Ishikawa (cell line): ENCODE measurements around the gene OSM.

Source experiments
- CEBPB ChIP-seq: IDR thresholded peaks from 2 replicates; pipeline ENCODE4 v1.6.1; 2012
- CREB1 ChIP-seq: IDR thresholded peaks from 2 replicates; pipeline ENCODE4 v1.6.1; 2012; ENCODE audit warnings: low read depth
- EGR1 ChIP-seq: IDR thresholded peaks from 2 replicates; pipeline ENCODE4 v1.6.1; 2012
- EP300 ChIP-seq: IDR thresholded peaks from 2 replicates; pipeline ENCODE4 v1.6.1; 2012; ENCODE audit warnings: borderline replicate concordance
- FOXM1 ChIP-seq: IDR thresholded peaks from 2 replicates; pipeline ENCODE4 v1.6.1; 2012; ENCODE audit warnings: low read depth, borderline replicate concordance
- NFIC ChIP-seq: IDR thresholded peaks from 2 replicates; pipeline ENCODE4 v1.6.1; 2012
- RAD21 ChIP-seq: IDR thresholded peaks from 2 replicates; pipeline ENCODE4 v1.6.1; 2012; ENCODE audit warnings: low read depth
- TAF1 ChIP-seq: IDR thresholded peaks from 2 replicates; pipeline ENCODE4 v1.6.1; 2012; ENCODE audit warnings: low read depth, mild to moderate bottlenecking
- TCF12 ChIP-seq: IDR thresholded peaks from 2 replicates; pipeline ENCODE4 v1.6.1; 2012; ENCODE audit warnings: low read depth
- TEAD4 ChIP-seq: IDR thresholded peaks from 2 replicates; pipeline ENCODE4 v1.6.1; 2012
- YY1 ChIP-seq: IDR thresholded peaks from 2 replicates; pipeline ENCODE4 v1.6.1; 2012; ENCODE audit warnings: low read depth
- ZBTB7A ChIP-seq: IDR thresholded peaks from 2 replicates; pipeline ENCODE4 v1.6.1; 2012; ENCODE audit warnings: low read depth
- TF ChIP-seq, protein P1 (sequence below): IDR thresholded peaks from 2 replicates; pipeline ENCODE4 v1.6.1; 2012
- TF ChIP-seq, protein P2 (sequence below): IDR thresholded peaks from 2 replicates; pipeline ENCODE4 v1.6.1; 2012; ENCODE audit warnings: low read depth, mild to moderate bottlenecking
- TF ChIP-seq, protein P3 (sequence below): IDR thresholded peaks from 2 replicates; pipeline ENCODE4 v1.6.1; 2012

The OSM gene

DNA sequence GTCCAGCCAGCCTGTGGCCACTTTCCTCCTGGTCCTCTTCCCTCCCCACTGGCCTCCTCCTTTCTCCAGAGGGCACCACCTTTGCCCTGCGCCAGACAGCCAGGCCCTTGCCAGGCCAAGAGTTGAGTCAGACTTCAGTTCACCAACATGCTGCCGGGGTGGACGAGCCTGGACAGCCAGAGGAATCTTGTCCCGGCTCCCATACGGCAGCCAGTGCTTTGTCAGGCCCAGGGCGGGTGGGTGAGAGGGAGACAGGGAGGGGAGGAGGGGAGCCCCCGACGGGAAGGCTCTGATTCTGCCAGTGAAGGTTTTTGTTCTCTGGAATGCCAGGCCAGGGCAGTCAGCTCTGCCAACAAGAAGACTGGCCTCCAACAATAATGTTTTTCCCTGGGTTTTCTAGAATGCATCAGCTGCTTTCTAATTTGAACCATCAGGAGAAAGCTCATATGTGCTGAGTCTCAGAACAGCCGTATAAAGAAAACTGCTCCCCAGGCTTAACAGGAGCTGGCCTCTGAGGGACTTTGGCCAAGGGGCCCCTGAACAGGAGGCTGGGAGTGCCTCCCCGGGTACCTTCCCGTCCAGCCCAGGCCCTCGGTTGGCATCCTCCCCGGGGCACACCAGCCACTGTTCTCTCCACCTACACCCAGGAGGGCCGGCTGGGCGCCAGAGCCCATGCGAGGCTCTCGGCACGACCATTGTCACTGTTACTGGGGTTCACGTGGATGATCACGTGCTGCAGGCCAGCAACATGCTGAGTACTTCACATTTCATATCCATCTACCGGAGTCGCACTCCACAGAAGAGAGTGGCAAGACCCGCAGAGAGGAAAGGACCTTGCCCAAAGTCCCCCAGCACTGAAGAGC lies 48.7 kb downstream of the OSM start:
- TF ChIP-seq TAF1 (no peak), CREB1 (no peak)
- TF ChIP-seq, protein P1, sequence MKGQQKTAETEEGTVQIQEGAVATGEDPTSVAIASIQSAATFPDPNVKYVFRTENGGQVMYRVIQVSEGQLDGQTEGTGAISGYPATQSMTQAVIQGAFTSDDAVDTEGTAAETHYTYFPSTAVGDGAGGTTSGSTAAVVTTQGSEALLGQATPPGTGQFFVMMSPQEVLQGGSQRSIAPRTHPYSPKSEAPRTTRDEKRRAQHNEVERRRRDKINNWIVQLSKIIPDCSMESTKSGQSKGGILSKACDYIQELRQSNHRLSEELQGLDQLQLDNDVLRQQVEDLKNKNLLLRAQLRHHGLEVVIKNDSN, result no peak
- TF ChIP-seq, protein P2, sequence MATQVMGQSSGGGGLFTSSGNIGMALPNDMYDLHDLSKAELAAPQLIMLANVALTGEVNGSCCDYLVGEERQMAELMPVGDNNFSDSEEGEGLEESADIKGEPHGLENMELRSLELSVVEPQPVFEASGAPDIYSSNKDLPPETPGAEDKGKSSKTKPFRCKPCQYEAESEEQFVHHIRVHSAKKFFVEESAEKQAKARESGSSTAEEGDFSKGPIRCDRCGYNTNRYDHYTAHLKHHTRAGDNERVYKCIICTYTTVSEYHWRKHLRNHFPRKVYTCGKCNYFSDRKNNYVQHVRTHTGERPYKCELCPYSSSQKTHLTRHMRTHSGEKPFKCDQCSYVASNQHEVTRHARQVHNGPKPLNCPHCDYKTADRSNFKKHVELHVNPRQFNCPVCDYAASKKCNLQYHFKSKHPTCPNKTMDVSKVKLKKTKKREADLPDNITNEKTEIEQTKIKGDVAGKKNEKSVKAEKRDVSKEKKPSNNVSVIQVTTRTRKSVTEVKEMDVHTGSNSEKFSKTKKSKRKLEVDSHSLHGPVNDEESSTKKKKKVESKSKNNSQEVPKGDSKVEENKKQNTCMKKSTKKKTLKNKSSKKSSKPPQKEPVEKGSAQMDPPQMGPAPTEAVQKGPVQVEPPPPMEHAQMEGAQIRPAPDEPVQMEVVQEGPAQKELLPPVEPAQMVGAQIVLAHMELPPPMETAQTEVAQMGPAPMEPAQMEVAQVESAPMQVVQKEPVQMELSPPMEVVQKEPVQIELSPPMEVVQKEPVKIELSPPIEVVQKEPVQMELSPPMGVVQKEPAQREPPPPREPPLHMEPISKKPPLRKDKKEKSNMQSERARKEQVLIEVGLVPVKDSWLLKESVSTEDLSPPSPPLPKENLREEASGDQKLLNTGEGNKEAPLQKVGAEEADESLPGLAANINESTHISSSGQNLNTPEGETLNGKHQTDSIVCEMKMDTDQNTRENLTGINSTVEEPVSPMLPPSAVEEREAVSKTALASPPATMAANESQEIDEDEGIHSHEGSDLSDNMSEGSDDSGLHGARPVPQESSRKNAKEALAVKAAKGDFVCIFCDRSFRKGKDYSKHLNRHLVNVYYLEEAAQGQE, result no peak

DNA sequence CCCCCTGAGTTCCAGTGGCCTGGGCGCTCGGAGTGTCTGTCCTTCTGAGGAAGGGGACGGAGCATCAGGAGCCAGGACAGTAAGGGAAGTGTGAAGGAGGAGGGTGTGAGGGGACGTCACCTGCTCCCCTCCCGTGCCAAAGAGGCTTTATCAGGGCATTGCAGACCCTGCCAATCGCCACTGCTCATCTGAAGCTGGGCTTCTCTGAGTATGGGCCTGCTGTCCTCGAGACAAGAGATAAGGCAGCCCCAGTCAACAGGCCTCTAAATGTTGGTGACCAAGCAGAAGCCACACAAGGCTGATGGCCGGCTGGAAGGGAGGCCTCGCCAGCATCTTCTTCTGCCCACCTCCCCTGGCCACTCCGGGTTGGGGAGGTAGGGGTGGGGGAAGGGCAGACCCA lies 49.9 kb downstream of the OSM start:
- no peak for TF ChIP-seq CEBPB
- TF ChIP-seq EGR1, result no peak
- TF ChIP-seq TAF1, result no peak
- no peak for TF ChIP-seq NFIC
- TF ChIP-seq, protein P3, sequence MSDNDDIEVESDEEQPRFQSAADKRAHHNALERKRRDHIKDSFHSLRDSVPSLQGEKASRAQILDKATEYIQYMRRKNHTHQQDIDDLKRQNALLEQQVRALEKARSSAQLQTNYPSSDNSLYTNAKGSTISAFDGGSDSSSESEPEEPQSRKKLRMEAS, result no peak
- TF ChIP-seq RAD21, result no peak
- no peak for TF ChIP-seq TEAD4
- no peak for TF ChIP-seq ZBTB7A
- no peak for TF ChIP-seq CREB1
- no peak for TF ChIP-seq FOXM1
- no peak for TF ChIP-seq EP300
- TF ChIP-seq TCF12, result no peak

DNA sequence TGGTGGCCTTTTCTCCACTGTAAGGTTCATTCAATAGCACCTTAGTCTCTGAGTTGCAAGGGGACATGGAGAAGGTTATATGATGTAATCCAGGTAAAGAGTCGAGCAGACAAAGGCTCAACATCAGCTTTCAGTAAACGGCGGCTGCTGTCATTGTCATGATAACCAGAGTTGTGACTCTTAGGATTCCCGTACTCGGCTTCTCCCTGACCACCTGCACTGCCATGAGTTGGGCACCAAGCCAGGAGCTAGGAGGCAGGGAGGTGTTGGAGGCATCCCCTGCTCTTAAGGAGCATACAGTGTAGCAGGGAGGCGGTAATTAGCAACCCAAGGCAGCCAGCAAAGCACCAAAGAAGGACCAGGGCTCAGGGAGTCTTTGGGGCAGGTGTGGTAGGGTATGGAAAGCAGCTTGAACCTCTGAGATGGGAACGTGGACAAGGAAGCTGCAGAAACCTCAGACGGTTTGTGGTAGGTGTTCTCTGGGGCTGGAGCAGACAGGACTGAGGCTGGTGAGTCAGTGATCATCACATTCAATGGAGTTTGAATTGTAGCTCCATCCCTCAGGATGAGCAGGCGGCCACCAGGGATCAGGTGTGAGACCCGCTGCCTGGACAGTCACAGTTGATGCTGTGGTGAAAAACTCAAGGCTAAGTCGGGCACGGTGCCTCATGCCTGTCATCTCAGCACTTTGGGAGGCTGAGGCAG lies 51.8 kb downstream of the OSM start:
- TF ChIP-seq CEBPB, result no peak
- no peak for TF ChIP-seq FOXM1
- no peak for TF ChIP-seq RAD21
- TF ChIP-seq, protein P1, result no peak
- TF ChIP-seq CREB1, result no peak
- TF ChIP-seq YY1, result no peak
- no peak for TF ChIP-seq TCF12
- no peak for TF ChIP-seq TEAD4
- no peak for TF ChIP-seq NFIC
- TF ChIP-seq, protein P3, result no peak
- TF ChIP-seq ZBTB7A, result no peak

DNA sequence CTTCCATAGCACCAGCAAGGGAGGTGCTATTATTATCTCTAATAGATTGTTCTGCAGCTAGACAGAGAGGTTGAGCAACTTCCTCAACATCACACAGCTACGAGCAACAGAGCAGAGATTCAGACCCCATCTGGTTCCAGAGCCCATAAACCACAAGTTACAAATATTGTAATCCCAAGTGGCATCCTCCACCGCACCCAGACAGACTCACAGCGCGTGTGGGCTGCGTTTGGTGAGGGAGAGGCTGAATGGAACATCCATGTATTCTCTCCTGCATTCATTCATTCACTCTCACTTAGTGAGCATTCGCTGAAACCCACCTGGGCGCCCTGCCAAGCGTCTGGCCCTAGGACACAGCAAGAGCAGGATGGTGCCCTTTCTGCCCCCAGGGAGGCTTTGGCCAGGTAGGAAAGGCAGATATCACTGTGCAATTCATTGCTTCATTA lies 53.6 kb downstream of the OSM start:
- no peak for TF ChIP-seq CREB1
- TF ChIP-seq NFIC, result no peak
- no peak for TF ChIP-seq RAD21
